ENCODE results near the gene CLDN7. TPM values are rescaled to one million over a fixed set of nuclear protein-coding genes. Genes with fewer than 3 reads are reported as not detected.
"Not testable (repeated sequence)": the region's sequence is repeated elsewhere in the genome, so short reads cannot be mapped to it uniquely, and the experiment has no call there.

CLDN7 gene
- total RNA-seq, 1 donor from 2014 or later = 279 TPM

GRCh38 chr17:7252176-7253043, 9.9 kb downstream of the CLDN7 start, which contains the start of gene ELP5:
ELP5 (plus strand) TSS chr17:7252215; CDS start chr17:7252551, 336 bp downstream.
- peak; percentile 72 for ATAC-seq

DNA sequence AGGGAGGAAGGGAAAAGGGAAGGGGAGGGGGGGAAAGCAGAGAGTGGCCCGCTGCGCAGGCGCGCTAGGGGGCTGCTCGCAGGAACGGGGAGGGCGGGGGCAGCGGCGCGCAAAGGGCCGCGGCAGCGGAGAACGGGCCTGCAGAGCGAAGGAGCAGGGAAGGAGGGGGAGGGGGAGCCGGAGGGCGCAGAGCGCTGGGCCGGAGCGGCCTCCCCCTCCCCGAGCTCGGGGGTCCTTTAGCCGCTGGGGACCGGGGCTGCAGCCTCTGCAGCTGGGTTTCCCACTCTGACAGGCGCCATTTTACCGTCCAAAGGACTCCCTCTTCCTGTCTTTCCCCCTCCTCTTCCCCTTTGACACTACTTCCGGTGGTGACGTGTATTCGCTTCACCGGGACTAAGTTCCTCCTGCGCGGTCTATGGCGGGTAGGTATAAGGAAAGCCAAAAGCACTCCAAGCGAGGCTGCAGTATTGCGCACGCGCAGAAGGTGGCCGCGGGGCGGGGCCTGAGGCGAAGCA, 10.6 kb downstream of the CLDN7 start, which contains the start of gene CTDNEP1:
CTDNEP1 (minus strand) TSS at position 74 of the 515 bp plus-strand sequence. CDS start 438 bp downstream, outside the sequence.
- peak; percentile 88 for ATAC-seq

DNA sequence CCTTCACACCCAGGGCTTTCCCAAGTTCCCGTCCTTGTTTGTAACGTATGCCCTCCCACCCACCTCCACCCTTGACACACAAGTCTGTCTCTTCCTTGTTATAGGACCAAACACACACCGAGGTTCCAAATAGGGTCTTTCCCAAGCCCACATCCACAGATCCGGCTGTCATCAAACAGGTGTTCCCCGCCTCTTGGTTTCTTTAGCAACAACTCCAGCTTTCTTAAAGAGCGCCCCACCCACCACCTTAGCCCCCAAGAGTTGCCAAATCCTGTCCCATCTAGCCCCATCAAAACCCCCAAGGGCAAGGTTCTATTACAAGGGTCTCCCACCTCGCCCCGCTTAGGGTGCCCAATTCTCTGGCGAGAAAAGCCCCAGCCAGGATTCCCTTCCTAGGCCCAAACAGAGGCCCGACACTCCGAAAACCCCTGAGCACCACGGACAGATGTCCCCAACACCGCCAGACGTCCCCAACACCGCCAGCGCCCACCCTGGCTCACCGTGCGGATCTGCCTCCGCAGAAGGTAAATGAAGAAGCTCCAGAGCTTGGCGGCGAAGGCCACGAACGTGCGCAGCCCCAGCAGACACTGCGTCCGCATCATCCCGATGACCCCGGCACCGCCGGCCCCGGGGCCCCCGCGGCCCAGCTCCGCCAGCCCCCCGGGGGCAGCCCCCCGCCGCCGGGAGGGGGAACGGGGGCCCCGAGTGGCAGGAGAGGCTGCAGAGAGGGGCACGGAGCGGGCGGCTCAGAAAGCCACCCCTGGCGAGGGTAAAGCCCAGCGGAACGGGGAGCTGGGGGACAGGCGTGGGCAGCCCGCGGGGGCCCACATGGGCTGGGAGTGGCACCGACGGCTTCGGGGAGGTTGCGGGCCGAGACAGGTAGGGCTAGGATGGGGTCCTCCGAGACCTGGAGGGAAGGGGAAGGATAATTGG, 11.3 kb downstream of the CLDN7 start:
- peak; percentile 17 for ATAC-seq

- ATAC-seq = no peak
These were observed 12.4 kb downstream of the CLDN7 start for GRCh38 chr17:7249830-7250229.

GRCh38 chr17:7249214-7249613, 13.1 kb downstream of the CLDN7 start:
- ATAC-seq = no peak

DNA sequence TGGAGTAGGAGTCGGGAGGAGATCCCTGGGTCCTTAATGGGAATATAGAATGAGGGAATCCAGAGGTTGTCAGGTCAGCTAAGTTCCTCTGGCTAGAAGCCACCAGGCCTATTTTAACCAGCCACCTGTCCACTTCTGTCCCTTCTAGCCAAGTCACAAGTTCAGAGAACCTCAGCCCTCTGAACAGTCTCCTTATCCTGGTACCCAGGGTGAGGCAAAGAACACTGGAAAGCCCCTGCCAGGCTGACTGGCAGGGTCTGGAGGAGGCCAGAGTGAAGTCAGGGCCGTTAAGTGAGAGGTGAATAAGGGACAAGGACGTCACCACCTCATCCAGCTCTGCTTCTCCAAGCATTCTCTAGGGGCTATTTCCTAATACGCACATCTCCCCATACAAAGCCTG, 13.5 kb downstream of the CLDN7 start:
- no peak for ATAC-seq

DNA sequence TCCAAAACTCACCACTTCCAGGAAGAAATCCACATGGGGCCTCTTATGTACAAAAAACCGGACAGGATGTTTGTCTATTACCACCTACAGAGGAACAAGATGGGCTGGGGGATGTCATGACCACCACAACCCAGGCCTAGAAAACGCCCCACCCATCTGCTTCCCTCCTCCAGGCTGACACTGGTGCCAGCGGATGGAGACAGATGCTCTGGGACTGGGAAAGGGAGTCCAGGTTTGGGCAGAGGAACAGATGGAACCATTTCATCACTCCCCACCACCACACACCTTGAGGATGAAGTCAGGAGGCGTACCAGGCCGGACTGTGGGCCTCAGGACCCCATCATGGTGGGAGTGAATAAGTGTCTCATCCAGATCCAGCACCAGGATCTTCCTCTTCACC, 15.5 kb downstream of the CLDN7 start:
- no peak for ATAC-seq

- ATAC-seq = not testable (repeated sequence)
These were observed 18.4 kb downstream of the CLDN7 start for GRCh38 chr17:7243838-7244237.

GRCh38 chr17:7243453-7243729, 18.9 kb downstream of the CLDN7 start:
- no peak for ATAC-seq

- ATAC-seq = peak; percentile 55
These were observed 19.4 kb downstream of the CLDN7 start for GRCh38 chr17:7242717-7243452.

DNA sequence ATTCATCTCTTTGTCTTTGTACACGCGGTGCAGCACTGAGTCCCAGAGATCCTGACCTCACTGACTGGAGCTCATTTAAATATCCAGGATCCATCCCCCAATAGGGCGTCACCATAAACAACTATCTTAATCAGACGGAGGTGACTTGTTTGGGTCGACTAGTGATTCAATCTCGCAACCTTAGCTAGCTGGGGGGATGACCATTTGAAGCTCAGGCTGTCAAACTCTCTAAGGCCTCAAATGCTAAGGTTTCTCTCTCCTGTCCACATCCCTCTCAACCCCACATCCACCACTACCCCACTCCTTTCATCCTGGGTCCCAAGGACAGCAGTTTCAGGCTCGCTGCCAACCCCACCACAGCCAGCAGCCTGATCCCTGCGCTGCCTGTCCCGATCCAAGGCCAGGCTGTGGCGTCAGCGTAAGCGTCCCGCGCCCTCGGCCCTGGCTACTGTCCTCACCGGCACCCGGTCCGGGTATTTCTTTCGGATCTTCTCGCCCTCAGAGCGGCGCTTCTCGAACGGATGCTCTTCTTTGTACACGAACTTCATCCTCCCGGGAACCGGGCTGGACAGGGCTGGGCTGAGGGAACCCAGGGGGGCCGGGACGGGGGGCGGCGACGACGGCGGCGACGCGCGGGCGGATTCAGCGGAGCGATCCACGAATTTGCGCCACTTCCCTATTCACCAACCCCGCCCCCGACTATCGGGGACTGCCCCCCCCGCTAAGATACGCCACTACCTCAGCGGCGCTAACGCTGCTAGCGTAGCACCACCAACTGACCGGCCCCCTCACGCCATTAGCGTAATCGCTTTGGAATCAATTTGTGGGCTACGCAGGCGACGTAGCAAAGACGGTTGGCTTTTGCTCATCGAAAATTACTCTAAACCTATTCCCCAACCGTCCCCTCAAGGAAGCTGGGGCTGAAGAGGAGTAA, 20.2 kb downstream of the CLDN7 start, which contains the start of gene GABARAP:
GABARAP (minus strand) TSS at position 667 of the 934 bp plus-strand sequence; CDS start at position 548, 119 bp downstream.
- peak; percentile 57 for ATAC-seq

DNA sequence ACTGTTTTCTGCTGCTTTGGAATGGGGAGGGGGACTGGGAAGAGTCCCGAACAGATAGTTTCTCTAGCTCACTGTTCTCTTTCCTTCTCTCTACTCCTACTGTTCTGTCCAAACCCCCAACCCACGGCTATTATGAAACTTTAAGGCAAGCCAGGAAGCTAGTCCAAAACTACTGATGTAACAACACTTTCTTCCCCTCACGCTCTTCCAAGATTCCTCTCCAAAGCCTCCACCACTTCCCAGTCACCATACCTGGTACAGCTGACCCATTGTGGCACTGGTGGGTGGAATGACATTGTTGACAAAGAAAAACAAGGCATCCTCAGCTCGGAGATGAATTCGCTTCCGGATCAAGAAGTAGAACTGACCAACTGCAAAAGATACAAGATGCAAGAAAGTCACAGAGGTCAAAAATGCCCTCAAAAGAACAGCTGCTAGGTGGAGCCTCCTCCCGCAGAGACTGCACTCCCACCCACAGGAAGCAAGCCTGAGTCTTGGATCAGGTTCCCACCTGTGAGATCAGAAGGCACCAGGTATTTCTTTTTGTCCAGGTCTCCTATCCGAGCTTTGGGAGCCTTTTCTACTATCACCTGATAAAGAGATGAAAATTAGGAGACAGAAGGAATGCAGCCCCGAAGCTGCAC, 21.1 kb downstream of the CLDN7 start:
- ATAC-seq = no peak

GRCh38 chr17:7240375-7240774, 21.9 kb downstream of the CLDN7 start:
- no peak for ATAC-seq

GRCh38 chr17:7239091-7240027, 22.9 kb downstream of the CLDN7 start, which contains the start of gene PHF23:
PHF23 (minus strand) TSS chr17:7239457; CDS start chr17:7239279, 178 bp downstream.
- ATAC-seq = peak; percentile 72

DNA sequence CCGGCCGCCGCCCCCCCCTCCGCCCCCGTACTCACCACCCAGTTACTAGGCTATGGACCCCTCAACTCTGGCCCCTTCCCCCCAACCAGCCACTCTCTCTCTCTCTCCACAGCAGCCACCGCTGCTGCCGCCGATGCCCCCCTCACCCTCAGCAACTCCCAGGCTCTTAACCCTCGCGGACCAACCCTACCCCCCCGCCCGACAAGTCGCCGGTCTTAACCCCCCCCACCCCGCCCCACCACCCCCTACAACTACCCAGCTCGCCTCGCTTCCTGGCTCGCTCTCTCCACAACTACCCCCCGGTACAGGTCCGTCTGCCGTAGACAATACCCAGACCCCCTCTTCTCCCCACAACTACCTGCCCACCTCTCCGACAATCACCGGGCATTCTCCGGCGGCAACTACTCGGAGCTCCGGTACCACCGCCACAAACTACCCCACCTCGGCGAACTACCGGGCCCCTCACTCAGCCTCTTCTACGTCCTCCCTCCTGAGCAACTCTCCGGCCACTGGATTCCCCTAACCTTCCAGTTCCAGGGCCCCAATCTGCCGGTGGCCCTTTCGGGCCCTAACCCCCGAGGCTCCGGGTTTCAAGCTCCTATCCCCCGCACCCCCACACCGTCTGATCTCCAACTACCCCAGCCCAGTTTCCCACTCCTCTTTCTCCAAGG, 23.7 kb downstream of the CLDN7 start:
- no peak for ATAC-seq

DNA sequence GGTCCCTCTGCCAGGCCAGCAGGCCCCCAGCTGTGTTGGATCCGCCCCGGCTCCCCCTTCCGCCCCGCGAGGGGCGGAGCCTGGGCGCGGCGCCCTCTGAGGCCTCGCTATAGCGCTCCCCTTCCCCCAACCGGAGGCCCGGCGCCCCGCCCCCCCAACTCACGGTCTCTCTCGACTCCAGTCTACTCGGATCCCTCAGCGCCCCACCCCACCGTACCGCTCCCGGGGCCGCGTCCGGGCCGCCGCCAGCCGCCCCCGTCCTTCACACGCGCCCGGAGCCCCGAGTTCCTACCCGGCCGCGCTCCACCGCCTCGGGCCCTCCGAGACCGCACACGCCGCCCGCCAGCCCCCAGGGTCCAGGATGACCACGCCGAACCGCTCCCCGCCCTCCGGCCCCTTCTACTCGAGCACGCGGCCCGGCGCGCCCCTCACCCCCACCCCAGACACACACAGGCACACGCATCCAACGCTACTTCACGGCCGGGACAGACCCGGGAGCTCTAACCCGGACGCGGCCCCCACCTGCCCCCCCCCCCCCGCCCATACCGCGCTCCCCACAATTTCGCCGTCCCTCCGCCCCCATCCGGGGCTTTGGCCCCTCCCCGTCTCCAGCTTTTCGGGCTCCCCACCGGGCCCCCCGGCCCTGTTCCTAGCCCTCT, 24.4 kb downstream of the CLDN7 start:
- peak; percentile 29 for ATAC-seq

- no peak for ATAC-seq
These were observed 25.0 kb downstream of the CLDN7 start for GRCh38 chr17:7237266-7237760.

GRCh38 chr17:7236808-7237207, 25.5 kb downstream of the CLDN7 start:
- no peak for ATAC-seq

Measured in esophagus mucosa (tissue), 1 donor.